KG1 (cell line): ENCODE measurements around the gene ARHGEF17.

Experiments used
- DNase-seq: peaks from one replicate; lab custom pipeline; 2025; lab: John Stamatoyannopoulos, UW

ARHGEF17 gene

DNA sequence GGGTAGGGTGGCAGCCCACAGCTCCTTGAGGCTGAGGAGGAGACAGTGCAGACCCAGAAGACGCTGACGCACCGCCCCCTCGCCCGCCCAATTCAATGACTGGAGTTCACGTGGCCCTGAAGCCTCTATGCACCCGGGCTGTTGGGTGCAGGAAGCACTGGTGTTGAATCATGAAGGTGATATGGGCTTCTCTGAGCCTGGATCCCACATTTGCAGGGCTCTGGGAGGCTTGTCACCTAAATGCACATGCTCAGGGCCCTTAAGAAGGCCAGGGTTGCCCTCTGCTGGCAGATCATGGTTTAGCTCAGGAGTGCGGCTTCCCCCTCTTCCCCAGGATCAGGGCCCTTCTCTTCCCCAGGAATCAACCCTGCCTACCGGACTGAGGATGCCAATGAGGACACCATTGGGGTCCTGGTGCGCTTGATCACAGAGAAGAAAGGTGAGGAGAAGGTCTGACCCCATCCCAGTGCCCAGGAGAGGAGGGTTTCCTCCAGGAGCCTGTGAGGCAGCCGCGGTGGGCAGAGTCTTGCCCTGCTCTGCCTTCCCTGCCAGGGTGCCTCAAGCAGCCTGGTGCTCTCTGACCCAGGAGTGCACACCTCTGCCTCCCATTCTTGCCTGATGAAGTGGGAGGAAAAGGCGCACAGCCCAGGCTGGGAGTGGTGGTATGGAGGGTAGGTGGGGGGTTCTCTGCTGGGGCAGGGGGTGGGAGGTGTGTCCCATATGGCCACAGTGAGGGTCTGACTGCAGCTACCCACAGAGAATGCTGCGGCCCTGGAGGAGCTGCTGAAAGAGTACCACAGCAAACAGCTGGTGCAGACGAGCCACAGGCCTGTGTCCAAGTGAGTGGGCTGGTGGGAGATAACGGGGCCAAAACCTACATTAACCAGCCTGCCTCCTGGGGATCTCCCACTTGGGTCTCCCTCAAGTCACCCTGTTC is 85.7 kb downstream of the ARHGEF17 start:
- peak; percentile 41 for DNase-seq

DNA sequence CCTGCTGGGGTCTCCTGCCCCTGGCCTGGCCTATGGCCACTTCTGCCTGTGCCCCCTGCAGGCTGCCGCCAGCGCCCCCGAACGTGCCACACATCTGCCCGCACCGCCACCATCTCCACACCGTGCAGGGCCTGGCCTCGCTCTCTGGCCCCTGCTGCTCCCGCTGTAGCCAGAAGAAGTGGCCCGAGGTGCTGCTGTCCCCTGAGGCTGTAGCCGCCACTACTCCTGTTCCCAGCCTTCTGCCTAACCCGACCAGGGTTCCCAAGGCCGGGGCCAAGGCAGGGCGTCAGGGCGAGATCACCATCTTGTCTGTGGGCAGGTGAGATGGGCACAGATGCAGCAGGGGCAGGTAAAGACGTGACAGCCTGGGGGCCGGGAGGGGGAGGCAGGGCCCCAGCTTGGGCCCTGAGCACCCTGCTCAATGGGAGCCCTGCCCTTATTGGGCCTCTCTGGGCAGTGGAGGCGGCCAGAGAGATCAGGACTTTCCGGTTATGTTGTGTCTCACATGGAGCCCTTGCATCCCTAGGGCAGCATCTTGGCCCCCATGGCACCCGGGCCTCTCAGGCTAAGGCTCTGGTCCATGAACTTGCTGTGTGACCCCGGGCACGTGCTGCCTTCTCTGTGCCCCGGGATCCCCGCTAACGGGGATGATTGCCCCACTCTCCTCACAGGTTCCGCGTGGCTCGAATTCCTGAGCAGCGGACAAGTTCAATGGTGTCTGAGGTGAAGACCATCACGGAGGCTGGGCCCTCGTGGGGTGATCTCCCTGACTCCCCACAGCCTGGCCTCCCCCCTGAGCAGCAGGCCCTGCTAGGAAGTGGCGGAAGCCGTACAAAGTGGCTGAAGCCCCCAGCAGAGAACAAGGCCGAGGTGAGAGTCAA is 86.6 kb downstream of the ARHGEF17 start:
- DNase-seq: no peak

DNA sequence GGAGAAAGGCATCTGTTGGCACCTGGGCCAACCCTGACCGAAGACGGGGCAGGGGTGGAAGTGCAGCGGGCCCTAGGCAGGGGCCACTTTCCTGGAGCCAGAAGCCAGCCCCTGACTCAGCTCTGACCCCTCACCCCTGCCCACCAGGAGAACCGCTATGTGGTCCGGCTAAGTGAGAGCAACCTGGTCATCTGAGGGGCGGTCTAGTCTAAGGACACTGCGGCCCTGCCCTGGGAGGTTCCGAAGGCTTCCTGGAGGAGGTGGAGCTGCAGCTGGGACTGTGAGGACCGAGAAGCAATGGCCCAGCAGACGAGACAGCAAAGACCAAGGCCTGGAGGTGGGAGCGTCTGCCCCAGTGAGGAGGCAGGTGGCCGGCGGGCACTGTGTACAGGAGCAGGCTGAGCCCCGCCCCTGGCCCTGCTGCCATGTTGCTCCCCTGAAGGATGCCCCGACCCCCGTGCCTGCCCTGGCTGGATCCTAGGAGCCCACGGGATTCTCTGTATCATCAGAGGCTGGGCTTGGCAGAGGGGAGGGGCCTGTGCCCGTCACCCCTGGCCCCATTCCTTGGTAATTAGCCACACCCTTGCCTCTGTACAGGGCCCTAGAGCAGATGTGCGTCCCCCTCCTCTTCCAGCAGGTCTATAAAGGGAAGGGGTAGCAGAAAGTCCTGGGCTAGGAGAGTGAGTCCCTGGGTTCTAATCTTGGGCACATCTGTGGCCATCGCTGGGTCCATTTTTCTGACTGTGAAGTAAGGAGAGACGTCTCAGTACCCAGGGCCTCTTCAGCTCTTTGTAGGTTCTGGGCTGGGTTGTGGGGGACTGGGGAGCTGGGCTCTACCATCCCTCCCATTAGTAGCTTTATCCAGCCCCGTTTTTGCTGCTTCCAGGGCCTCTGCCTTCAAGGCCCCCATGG is 87.5 kb downstream of the ARHGEF17 start:
- DNase-seq: no peak

DNA sequence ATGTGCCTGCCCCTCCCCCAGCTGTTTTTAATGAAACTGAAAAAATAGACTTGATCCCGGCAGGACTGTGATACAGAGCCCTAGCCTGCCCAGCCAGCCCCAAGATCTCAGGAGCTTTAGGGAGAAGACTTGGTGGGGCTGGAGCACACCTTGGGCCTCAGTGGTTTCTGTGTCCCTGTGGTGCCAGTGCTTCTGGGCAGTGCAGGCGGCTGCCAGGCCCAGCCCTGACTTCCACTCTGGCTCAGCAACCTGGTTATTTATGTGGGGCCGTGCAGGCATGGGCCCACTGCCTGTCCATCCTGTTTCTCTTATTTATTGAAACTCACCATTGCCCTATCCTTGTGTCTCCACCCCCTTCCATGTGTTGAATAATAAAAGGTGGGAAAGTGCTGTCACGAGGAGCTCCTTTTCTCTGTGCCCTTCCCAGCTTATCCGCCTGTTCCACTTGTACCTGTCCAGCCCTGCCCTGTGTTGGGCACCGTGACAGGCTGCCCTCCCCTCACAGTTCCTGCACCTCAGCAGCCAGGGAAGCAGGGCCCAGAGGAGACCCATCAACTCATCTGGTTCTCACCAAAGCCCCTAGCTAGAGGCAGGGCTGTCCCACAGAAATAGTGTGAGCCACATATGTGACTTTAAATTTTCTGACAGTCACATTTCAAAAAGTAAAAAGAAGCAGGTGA is 88.3 kb downstream of the ARHGEF17 start:
- no peak for DNase-seq

DNA sequence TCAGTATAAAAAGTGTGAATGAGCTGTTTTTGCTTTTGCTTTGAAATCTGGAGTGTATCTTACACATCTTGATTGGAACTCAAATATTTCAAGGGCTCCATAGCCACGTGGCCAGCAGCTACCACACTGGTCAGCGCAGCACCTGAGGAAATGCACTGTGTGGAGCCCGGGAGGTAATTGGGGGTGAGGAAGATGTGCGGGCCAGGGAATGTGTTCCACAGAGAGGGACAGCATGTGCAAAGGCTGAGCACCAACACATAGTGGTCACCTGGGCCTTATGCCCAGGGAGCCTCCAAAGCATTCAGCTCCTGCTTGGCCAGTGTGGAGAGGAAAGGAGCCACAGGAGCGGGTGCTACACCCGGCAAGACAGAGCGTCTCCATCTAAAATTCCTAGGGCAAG is 88.9 kb downstream of the ARHGEF17 start:
- DNase-seq: no peak

DNA sequence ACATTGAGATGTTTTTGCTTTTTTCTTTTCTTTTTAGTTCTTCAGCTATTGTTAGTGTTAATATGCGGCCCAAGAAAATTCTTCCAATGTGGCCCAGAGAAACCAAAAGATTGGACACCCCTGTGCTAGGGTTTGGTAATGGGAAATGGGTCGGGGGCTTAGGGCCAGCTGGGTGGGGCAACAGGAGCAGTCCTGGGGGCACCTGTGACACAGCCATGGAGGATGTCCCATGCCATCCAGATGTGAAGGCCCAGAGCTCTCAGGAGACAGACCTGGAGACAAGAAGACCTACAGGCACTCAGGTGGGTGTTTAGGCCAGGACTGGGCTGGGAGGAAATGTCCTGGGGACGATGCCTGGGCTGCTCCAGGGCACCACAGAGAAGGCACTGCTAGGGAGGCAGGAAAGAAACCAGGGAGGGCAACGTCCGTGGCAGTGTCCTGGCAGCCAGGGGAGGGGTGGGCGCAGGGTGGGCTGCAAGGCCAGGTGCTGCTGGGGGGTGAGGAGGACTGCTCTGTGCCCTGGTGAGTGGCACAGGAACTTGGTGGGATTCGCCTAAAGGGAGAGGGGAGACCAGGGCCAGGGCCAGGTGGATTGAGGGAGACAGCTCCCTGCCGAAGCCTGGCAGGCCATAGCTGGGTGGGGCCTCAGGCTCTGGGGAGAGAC is 89.5 kb downstream of the ARHGEF17 start:
- no peak for DNase-seq

DNA sequence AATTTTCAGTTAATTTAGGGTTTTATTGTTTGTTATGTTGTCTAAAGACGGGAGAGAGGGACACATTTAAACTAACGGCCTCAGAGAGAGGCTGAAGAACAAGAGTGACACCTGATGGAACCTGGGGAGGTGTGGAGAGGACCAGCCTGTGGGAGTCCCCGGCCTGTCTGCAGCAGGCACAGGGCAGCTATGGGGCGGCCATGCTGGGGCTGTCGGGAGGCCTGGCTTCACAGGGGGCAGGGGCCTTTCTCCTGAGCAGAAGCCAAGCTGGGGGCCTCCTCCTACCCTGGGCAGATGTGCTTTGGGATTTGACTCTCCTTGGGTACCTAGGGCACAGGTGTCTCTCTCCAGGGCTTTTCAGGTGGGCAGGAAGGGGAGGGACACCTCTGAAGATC is 90.1 kb downstream of the ARHGEF17 start:
- DNase-seq: no peak

DNA sequence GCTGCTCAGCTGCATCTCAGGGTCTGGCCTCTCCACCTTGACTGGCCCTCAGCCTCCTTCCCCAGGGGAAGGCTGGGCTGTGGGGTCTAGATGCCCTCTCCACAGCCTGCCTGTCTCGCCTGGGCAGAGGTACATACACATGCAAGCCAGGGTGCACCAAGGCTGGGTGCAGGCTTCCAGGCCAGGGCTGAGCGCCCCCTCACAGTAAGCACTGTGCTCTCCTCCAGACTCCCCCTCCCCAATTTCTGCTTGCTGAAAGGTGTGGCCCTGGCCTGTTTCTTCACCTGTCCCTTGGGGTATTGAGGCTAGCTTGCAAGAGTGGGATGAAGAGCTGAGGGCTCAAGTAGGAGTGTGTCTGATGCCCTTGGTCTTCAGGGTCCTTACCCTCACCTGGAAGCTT is 90.6 kb downstream of the ARHGEF17 start:
- no peak for DNase-seq

DNA sequence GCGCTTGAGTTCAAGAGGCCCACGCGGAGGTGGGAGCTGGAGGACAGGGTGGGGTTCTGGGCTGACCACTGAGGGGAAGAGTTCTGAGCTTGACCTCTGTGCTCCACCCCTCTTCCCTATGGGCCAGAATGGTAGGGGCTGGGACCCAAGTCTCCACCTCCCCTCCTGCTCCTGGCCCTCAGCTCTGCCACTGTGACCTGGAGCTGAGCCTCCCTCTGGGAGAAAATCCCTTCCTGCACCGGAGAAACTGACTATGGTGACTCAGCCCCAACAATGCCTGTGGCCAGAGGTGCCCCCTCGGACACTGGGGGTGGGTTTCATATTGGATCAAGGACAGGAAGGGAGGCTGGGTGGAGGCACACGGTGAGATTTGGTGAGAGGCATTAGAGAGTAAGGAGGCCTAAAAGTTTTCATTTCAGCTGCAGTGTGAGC is 91.1 kb downstream of the ARHGEF17 start:
- no peak for DNase-seq

DNA sequence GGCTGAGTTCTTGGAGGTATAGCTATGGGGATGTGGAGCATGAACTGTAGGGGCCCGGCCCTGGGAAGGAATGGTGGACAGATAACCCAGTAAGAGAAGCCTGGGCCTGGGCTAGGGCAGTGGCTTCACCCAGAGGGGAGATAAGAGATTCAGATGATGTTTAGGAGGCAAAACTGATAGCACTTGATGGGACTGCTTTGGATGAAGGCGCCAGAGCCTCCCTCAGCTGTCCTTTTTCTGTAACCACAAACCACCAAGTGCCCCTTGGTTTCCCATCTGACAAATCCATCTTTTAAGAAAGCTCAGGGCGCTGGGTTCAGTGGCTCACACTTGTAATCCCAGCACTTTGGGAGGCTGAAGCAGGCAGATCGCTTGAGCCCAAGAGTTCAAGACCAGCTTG is 91.6 kb downstream of the ARHGEF17 start:
- no peak for DNase-seq

DNA sequence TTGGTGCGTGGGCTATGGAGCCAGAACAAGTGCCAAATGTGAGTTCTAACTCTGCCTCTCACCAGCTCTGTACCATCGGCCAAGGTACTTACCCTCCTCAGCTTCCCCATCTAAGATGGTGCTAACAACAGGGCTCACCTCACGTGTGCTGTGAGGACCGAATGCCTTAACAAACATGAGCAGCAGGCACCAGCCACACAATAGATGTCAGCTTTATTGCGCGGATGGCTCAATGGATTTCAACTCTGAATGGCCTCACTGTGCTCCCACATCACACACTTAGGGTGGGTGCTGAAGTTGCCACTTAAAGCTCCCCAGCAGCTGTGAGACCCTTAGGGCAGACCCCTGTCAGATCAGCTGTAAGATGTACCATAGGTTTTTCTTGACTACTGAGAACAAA is 92.2 kb downstream of the ARHGEF17 start:
- no peak for DNase-seq

DNA sequence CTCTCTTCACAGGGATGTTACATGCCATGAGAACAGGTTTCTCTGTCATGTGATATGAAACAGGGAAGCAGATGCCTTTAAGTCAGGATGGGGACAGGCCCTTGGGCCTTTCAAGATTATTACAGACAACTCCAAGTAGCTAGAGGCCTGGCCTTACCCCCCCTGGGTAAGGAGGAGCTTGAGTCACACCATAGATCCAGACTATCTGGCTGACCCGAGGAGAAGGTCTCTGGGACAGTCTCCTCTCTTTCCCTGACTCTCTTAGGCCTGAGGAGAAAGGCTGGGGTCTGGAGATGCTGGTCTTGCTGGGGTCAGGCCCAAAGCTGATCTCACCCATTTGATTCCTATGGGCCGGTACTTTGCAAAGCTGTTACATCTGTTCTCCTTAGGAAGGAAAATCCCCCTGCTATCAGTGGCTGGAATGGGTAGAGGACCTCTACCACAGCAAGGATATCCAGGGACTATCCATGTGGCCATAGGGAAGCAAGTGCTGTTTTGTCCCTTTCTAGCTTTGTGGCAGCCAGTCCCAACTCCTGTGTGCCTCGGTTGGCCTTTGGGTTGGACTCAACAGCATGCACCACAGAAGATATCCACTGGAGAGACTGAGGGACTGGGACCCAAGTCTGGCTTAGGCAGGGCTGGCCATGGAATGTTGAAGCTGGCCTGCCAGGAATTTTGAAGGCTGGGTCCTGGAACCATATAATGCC is 93.3 kb downstream of the ARHGEF17 start:
- no peak for DNase-seq

DNA sequence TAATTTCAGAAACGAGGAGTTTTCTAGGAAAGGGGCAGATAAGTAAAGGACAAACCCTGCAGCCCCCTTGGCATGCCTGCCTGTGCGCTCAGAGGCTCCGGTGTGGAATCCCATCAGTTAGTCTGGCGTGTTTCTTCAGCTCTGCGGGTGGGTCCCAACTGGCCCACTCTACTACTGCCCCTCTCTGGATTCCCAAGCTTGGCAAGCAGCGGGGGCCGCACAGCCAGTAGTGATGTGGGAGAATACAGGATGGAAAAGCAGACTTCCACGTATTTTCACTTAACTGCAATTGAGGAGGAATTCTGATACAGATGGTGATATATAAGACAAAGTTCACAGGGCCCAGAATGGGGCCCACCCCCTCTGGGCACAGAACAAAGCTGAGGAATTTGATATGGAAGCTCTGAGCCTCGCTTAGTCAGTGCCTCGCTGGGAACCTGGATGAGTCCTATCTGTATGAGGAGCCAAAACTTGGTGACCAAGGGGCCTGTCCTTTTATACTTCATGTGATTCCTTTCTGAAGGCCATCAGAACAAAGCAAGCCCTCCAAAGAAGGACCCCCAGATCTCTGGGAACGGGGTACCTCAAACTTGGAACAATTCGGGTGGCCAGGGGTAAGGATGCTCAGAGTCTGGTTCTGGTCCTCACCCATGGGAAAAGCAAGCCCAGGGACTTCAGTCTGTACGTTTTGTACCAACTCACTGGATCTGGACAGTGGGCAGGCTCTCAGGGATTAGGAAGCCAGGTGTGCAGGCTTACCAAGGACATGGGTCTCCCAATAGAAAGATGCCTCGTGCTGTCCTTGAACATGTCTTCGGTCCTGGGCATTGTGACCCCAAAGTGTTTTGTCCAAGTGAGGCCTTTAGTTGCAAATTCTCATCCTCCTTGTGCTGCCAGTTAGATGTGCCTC is 94.1 kb downstream of the ARHGEF17 start:
- DNase-seq: no peak

DNA sequence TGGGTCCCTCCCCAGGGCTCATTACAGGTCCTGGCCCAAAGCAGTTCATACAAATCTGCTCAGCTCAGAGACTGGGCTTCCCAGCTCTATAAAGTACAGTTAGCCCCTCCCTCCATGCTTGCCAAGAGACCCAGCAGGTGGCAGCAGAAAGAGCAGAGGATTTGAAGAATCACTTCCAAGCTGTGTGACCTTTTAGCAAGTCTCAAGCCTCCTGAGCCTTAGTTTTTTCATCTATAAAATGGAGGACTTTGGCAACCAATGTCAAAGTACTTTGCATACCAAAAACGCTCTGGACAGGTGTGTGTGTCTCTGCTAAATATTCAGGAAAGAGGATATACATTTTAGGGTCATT is 94.7 kb downstream of the ARHGEF17 start:
- DNase-seq: no peak

DNA sequence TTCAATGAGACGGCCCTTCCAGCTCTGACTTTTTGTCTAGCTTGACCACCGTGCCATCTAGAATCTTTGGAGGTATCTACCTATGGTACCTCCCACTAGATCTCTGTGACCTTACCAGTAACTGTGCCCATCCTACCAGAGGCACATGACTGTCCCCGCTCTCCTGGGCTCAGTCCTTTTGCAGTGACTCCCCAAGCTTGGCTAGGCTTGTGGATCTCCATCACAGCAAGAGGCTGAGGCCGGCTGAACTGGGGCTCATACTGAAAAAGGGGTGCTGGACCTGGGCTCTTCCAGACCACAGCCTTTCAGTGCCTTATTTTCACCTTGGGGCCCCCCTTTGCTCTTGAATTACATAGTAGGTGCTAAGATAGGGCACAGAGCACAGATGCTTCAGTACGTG is 95.5 kb downstream of the ARHGEF17 start:
- no peak for DNase-seq

DNA sequence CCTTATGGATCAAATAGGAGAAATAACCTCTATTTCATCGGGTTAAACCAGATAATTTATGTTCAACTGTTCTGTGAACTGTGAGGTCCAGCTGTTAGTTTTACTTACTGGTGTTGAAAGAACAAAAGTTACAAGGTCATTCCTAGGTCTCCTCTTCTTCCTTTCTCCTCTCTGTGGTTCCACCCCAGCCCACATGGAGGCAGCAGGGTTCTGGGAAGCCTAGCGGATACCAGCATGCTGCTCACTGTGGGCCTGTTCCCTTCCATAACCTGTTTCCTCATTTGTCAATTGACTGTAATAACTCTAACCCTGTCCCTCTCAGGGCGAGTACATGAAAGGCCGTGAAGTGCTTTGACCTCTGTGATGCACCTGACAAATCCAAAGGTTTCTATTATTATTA is 96.0 kb downstream of the ARHGEF17 start:
- no peak for DNase-seq

DNA sequence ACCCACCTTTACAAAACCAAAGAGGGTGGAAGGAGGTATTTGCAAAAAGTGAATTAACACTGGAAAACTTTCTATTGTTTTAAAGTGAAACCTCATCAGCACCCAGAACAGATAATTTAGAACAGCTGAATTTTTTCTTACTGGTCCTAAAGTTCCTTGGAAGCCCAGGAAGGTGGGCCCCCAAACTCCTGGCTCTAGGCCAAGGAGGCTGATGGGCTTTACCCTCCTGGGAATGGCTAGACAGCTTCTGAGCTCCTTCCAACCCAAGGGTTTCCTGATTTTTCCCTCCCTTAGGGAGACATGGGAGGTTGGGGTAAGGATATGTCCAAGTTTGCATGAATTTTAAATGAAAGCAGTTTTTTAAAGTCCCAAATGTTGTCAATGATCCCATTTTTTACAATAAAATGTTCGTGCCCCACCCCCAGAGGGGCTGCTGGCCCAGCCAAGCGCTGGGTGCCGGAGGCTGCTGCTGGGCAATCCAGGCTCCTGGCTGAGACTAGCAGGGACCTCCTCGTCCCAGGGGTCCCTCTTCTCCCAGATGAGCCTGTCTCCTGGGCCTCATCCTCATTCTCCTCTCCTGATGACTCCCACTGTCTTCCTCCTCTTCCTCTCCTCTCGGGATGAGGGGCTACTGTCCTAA is 96.5 kb downstream of the ARHGEF17 start:
- no peak for DNase-seq

DNA sequence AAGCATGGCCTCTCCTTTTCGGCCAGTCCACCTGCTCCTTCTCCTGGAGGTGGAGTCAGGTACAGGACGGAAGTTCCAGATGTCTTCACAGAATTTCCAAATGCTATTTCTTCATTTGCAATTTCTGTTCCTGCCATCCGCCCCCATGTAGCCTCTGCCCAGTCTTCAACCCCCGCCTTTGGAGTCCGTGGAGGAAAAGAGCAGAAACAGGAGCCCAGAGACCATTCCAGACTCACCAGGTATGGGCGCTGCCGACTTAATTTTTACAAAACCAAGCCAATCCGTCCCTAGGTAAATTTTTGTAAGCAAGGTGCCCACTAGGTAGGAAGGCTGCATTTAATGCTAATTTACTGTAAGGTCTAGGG is 97.1 kb downstream of the ARHGEF17 start:
- DNase-seq: no peak

DNA sequence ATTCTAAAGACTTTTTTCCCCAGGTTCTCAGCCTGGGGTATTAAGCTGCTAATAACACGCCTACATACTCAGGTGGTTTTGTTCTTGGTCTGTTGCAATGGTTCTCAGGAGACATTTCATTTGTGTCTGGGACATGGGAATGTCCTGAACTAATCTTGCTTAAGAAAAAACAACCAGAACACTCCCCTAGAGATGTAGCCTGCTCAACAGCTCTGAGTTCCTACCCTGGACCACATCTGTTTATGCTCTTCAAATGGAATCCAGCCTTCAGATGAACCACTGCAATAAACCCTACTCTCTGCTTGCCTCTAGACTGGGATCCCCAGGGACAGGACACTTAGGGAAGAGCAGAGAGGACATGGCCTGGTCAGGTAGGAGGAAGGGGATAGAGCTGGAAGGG is 98.1 kb downstream of the ARHGEF17 start:
- no peak for DNase-seq
